Hematopoietic multipotent progenitor cell treated with erythropoietin and hydrocortisone succinate and interleukin-3 and kit ligand, for 6 days (in vitro differentiated cells): ENCODE results near the gene EMILIN3.

Experiments
- DNase-seq: peaks from one replicate; pipeline ENCODE4 v3.0.0-alpha.2; 2015

EMILIN3 gene

GRCh38 chr20:41390889-41391288 is 24.3 kb upstream of the EMILIN3 start:
- DNase-seq, result no peak

- no peak for DNase-seq
These were observed 20.8 kb upstream of the EMILIN3 start for GRCh38 chr20:41387444-41387851.

DNA sequence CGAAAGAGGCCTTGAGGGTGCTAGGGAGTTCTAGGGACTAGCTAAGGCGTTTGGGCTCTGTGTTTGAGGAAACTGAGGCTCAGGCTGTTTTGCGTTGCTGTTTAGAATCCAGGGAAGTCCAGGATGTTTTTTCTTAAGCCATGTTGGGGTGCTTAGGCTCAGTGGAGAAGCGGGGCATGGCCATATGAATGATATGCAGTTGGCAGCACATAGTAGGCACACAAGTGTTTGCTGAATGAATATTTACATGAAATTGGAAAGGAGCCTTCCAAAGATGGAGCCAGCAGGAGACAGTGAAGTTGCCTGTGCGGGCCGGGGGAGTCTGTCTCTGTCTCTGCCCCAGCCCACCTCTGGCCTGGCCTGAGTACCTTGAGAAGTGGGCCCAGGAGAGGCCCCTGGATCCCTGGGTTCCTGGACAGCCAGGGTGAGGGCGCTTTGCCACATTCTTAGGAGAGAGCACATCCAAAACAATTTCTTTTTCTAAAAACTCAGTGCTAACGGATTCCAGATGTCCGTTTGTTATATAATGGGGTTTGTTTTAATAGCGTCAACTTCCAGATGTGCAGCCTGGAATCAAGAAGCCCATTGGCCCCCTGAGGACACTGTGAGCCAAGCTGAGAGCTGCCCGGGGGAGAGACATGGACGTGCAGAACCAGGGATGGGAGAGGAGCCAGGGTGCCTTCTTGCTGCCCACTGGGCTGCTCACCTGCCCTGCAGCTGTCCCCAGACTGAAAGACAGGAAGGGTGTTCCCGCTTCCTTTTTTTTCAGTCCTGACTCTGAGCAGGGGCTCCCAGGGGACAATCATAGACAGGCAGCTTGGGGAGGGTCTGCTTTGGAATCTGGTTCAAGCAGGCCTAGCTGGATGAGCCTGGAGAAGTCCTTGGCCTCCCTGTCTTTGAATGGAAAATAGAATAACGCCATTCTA is 20.1 kb upstream of the EMILIN3 start:
- DNase-seq, result no peak

GRCh38 chr20:41382791-41383305 is 16.2 kb upstream of the EMILIN3 start:
- DNase-seq, result no peak

- DNase-seq, result no peak
These were observed 14.1 kb upstream of the EMILIN3 start for GRCh38 chr20:41380551-41381193.

GRCh38 chr20:41379551-41379950 is 12.9 kb upstream of the EMILIN3 start:
- no peak for DNase-seq

GRCh38 chr20:41377275-41377674 is 10.7 kb upstream of the EMILIN3 start:
- DNase-seq, result no peak

- no peak for DNase-seq
These were observed 9.7 kb upstream of the EMILIN3 start for GRCh38 chr20:41376349-41376748.

GRCh38 chr20:41375846-41376245 is 9.2 kb upstream of the EMILIN3 start:
- no peak for DNase-seq

- DNase-seq, result no peak
These were observed 7.6 kb upstream of the EMILIN3 start for GRCh38 chr20:41373931-41374920.

DNA sequence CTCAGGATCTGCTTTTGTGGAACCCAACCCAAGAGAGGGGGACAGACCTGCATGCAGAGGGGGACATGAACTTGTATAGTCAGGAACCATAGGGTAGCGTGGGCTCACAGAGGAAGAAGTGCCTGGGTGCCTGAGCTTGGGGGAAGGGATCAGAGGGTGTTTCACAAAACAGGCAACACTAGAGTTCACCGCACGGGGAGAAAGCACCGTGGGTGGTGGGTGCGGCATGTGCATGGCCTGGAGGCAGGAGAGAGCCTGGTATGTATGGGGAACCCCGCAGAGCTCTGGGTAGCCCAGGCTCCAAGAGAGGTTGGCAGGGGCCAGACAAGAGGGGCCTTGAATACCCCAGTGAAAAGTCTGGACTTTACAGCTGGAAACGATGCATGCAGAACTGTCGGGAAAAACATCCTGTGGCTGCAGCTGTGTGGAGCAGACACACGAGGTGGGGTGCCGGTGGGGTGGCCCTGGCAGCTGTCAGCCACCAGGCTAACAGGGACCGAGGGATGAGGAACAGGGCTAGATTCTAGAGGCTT is 6.7 kb upstream of the EMILIN3 start:
- DNase-seq, result no peak

GRCh38 chr20:41371371-41371770 is 4.8 kb upstream of the EMILIN3 start:
- DNase-seq, result no peak

DNA sequence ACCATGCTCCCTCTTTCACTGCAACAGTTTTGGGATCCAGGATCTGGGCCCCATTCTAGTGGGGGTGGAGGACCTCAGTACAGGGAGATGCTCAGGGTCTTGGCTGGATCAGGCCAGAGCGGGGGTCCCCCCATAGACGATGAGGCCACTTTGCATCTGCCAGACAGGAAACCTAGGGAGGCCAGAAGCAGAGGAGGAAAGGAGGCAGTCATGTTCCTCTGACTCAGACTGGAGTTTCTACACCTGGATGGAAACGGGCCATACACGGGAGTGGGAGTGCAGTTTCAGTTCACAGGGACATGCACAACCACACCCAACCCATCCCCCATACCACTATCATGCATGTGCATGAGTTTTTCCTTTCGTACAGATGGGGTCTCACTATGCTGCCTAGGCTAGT is 3.6 kb upstream of the EMILIN3 start:
- no peak for DNase-seq

DNA sequence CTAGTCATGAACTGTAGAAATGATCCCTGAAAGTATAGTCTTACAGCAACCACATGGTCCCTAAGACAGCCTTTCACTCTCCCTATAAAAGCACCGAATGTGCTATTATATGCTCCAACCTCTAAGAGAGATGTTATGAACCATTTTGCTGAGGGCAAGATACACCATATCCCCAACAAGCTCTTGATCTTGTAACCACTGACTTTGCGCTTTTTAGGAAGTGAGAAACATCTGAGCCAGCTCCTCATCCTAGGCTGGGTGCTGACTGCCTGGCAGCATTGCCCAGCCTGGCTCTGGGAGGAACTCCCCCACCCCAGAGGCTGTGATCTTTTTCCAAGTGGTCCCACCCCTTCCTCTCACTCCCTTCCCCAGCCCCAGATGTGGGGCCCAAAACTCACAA is 3.1 kb upstream of the EMILIN3 start:
- DNase-seq, result no peak

DNA sequence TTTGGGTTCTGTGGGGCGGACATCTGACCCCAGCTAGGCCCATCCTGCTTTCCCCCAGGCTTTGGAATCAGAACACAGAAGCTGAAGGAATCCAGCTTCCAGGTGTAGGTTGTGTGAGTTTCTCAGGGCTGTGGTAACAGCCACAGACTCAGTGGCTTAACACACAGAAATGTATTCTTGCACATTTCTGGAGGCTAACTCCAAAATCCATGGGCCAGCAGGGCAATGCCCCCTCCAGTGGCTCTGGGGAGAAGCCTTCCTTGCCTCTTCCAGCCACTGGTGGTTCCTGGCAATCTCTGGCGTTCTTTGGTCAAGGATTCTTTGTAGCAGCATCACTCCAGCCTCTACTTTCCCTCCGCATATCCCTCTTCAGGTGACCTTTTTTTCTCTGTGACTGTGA is 1.3 kb upstream of the EMILIN3 start:
- no peak for DNase-seq

DNA sequence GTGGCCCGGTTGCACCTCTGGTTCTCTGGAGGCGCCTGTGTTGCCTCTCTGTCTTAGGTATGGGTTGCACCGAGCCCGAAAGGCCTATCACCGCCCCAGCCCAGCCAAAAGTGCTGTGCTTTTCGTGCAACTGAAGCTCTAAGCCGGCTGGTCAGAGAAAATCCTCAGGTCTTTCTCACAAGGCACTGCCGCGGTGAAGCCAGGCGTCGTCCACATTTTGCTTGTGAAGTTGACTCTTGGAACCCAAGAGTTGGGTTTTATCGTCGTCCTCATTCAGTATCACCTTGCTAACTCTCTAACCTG is 726 bp upstream of the EMILIN3 start:
- no peak for DNase-seq

DNA sequence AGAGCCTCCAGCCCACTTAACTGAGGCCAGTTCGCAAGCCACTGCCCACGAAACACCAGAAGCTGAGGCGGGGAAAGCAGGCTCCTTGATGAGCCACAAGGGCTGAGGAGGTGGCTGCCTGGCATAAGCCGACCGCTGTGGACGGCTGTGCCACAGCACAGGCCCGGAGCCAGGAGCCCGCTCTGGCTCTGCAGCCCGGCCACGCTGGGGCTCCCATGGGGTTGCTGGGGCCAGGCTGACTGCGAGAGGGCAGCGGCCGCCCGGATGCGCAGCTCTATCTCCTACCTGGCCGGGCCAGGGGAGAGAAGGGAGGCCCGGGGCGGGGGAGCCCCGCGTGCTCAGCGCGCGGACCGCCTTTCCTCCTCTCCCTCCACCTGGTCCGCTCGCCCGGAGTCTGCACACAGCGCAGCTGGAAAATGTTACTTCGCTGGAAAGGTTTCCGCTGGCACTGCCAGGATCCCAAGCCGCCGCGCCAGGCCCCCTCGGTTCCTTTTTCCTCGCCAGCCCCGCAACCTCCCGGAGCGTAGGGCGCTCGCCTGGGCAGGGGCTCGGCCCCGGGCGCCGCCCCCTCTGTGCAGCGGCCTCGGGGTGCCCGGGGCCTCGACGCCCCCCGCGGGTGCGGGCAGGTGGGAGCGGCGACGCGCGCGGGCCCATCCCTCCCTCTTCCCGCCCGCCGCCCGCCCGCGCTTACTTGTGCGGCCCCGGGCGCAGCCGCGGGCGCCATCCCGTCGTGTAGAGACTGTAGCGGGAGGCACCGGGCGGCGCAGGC is 657 bp downstream of the EMILIN3 start:
- no peak for DNase-seq

DNA sequence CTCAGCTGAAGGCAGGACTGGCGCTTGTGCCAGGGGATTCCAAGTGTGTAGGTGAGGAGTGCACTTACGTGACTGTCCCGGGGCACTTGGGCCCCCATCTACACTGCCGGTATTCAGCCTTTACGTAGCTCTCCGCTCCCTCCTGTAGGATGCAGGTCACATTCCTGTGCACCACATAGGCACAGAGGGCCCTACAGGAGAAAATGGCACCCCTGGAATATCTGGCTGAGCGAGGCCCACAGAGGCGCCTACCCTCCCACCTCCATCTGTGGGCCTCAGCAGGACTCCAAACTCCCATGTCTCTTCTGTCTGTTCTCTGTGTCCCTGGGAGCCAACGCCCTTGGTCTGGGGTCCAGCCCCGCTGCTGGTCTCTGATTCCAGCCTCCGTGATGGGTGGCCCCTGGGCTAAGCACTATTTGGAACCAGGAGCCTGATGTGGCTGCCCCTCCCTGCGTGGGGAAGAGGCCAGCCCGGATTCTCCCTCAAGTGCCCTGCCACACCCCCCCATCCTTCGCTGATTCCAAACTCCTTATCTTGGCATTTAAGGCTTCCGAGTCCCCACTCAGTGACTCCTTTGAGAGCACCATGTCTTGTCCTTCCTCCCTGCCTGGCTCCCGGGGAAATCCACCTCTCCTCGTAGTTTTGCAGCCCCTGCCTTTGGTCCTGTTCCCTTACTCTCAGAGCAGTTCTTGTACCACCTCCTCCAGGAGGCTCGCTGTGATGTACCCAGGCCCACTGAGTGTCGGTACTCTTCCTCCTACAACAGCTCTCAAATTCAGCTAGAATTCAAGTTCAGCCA is 1.5 kb downstream of the EMILIN3 start:
- DNase-seq, result no peak

GRCh38 chr20:41364236-41364855 is 2.3 kb downstream of the EMILIN3 start:
- no peak for DNase-seq

DNA sequence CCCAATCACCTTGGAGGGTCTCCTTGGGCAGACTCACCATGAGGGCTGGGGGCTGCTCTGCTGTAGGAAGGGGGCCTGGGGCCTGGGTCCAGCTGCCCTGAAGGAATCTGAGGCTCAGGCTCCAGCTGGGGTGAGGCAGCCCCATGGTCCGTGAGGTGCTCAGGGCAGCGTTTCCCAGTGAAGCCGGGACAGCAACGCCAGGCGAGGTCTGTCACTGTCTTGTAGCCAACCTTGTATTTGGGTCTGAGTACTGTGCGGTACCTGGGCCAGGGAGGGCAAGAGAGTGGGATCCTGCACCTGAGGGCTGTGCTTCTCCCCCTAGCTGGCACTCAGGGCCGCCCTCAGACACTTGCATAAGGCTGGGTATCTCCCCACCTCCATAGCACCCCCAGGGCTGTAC is 3.0 kb downstream of the EMILIN3 start:
- no peak for DNase-seq

DNA sequence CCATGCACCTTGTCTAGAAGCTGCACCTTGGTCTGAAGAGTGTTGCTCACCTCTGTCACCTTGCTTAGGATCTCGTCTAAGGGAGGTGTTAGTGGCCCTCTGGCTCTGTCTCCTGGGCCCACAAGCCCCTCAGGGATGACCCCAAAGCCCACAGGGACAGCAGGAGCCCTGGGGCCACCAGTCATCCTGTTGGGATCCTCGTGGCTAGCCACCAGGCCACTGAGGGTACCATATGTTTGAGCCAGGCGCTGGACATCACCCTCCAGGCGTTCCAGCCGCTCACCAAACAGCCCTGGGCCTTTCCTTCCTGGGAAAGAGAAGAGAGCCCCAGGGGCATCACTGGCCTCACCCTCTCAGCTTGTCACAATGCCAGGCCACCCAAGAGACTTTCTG is 3.9 kb downstream of the EMILIN3 start:
- no peak for DNase-seq
